ENCODE measurements around the gene SFMBT1. TPM values are rescaled to one million over a fixed set of nuclear protein-coding genes. Genes with fewer than 3 reads are reported as not detected.

SFMBT1 gene
- total RNA-seq, 1 donor from 2014 or later: 5.8 TPM

GRCh38 chr3:53051929-53052328, 6.1 kb upstream of the SFMBT1 start:
- H3K36me3 Mint-ChIP-seq (ENCODE audit: low read depth, unreplicated experiment): peaks cover 3% of the 10 kb centered on the region
- TF ChIP-seq, protein P1, sequence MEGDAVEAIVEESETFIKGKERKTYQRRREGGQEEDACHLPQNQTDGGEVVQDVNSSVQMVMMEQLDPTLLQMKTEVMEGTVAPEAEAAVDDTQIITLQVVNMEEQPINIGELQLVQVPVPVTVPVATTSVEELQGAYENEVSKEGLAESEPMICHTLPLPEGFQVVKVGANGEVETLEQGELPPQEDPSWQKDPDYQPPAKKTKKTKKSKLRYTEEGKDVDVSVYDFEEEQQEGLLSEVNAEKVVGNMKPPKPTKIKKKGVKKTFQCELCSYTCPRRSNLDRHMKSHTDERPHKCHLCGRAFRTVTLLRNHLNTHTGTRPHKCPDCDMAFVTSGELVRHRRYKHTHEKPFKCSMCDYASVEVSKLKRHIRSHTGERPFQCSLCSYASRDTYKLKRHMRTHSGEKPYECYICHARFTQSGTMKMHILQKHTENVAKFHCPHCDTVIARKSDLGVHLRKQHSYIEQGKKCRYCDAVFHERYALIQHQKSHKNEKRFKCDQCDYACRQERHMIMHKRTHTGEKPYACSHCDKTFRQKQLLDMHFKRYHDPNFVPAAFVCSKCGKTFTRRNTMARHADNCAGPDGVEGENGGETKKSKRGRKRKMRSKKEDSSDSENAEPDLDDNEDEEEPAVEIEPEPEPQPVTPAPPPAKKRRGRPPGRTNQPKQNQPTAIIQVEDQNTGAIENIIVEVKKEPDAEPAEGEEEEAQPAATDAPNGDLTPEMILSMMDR (IDR thresholded peaks at IDR 0.05; ENCODE audit: unreplicated experiment): no peak
- DNase-seq (ENCODE audit: low spot score): no peak
- peaks cover 2% of the 10 kb centered on the region for H3K9me3 Mint-ChIP-seq (ENCODE audit: unreplicated experiment)
- peaks cover 3% of the 10 kb centered on the region for H3K27me3 Mint-ChIP-seq (ENCODE audit: unreplicated experiment)
- H3K27ac Mint-ChIP-seq (ENCODE audit: unreplicated experiment): no peak overlapping the region
- H3K4me1 Mint-ChIP-seq (ENCODE audit: unreplicated experiment): peaks cover 2% of the 10 kb centered on the region
- no peak overlapping the region for H3K4me3 Mint-ChIP-seq (ENCODE audit: unreplicated experiment)

DNA sequence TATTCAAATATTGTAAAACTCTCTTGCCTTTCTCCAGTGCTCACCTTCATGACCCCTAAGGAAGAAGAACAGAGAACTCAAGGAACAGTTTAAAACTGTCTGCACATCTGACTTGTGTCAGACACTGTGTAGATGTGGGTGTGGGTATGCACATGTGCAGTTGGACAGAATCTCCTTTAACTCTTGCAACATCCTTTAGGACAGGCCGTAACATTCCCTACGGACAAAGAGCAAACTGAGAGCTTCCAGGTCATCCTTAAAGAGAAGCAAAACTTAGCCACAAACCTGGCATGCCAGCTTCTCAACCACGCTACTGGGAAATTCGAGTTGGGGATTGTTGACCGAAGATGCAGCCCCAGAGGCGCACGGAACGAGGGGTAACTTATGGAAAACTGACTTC, 4.1 kb upstream of the SFMBT1 start:
- peaks cover 3% of the 10 kb centered on the region for H3K9me3 Mint-ChIP-seq (ENCODE audit: unreplicated experiment)
- no peak for DNase-seq (ENCODE audit: low spot score)
- no peak overlapping the region for H3K27ac Mint-ChIP-seq (ENCODE audit: unreplicated experiment)
- peaks cover 4% of the 10 kb centered on the region for H3K36me3 Mint-ChIP-seq (ENCODE audit: low read depth, unreplicated experiment)
- H3K27me3 Mint-ChIP-seq (ENCODE audit: unreplicated experiment): peaks cover 5% of the 10 kb centered on the region
- no peak overlapping the region for H3K4me3 Mint-ChIP-seq (ENCODE audit: unreplicated experiment)
- peaks cover 3% of the 10 kb centered on the region for H3K4me1 Mint-ChIP-seq (ENCODE audit: unreplicated experiment)
- TF ChIP-seq, protein P1 (IDR thresholded peaks at IDR 0.05; ENCODE audit: unreplicated experiment): no peak

GRCh38 chr3:53046171-53047170, 598 bp upstream of the SFMBT1 start:
- Mint-ChIP-seq H3K4me1 (ENCODE audit: unreplicated experiment) (peaks cover 10% of the 10 kb centered on the region), H3K4me3 (ENCODE audit: unreplicated experiment) (peak overlapping the region; percentile 91), H3K27ac (ENCODE audit: unreplicated experiment) (peak overlapping the region; percentile 65), H3K9me3 (ENCODE audit: unreplicated experiment) (peaks cover 3% of the 10 kb centered on the region), H3K27me3 (ENCODE audit: unreplicated experiment) (peaks cover 10% of the 10 kb centered on the region), H3K36me3 (ENCODE audit: low read depth, unreplicated experiment) (peaks cover 8% of the 10 kb centered on the region)
- peak; percentile 45 for DNase-seq (ENCODE audit: low spot score)
- TF ChIP-seq, protein P1 (IDR thresholded peaks at IDR 0.05; ENCODE audit: unreplicated experiment): no peak

DNA sequence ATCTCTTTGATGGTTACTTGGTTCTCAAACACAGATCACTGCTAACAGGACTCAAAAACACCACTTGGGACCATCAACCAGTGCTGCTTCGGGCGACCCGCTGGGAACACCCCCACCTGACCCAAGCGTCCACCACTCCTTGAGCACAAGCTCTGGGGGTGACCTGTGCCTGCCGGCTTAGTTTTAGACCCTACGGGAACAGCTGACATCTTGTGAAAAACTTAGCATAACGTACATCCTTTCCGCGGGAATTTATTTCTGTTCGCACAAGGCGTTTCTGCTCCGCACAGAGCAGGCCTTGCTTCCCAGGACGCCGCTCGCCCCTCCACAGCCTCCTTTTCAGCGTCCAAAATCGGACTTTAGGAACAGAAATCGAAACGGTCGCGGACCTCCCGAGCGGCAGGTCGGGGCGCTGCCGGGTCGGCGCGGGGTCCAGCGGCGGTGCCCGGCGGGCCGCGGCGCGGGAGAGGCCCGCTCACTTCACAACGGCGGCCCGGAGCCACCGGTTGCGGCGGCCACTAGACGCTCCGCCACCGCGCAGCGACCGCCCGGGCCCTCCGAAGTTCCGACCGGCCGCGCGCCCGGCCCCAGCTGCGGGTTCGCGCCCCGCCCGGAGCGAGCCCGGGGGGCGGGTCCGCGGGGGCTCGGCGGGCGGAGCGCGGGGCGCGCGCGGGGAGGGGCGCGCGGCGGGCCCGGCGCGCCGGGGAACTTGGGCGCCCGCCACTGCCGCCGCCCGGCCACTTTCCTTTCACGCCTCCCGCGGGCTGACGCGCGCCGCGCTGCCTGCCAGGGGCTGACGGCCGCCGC, 959 bp downstream of the SFMBT1 start:
- TF ChIP-seq, protein P1 (IDR thresholded peaks at IDR 0.05; ENCODE audit: unreplicated experiment): no peak
- peaks cover 8% of the 10 kb centered on the region for H3K36me3 Mint-ChIP-seq (ENCODE audit: low read depth, unreplicated experiment)
- H3K4me1 Mint-ChIP-seq (ENCODE audit: unreplicated experiment): peaks cover 10% of the 10 kb centered on the region
- H3K27ac Mint-ChIP-seq (ENCODE audit: unreplicated experiment): peak overlapping the region; percentile 90
- peaks cover 3% of the 10 kb centered on the region for H3K9me3 Mint-ChIP-seq (ENCODE audit: unreplicated experiment)
- peaks cover 10% of the 10 kb centered on the region for H3K27me3 Mint-ChIP-seq (ENCODE audit: unreplicated experiment)
- DNase-seq (ENCODE audit: low spot score): peak; percentile 47
- H3K4me3 Mint-ChIP-seq (ENCODE audit: unreplicated experiment): peak overlapping the region; percentile 98

Data from endothelial cell (in vitro differentiated cells).